HepG2 (cell line): ENCODE data around the gene ASB16. TPM values are rescaled to one million over a fixed set of nuclear protein-coding genes. Genes with fewer than 3 reads are reported as not detected.

Experiments
- ATAC-seq: fragments of 200-7000 bp; cut with Tn5 transposase; 3 replicates; pipeline ENCODE4 v1.9.1; 2020; ENCODE audit warnings: mild to moderate bottlenecking, moderate library complexity
- BruUV-seq: library from RNA; stranded (reverse); fragments of 400-500 nt; replicated peaks from 2 replicates; lab custom pipeline; 2021; lab: Mats Ljungman, UMichigan
- CTCF ChIA-PET: fragments of 300-600 bp; formaldehyde crosslinking; extraction: SDS; loops from one replicate; lab custom pipeline; 2021; ENCODE audit warnings: low total read pairs, inconsistent platforms, low intra/inter-chr PET ratio; lab: Yijun Ruan, JAX
- POLR2A ChIA-PET: fragments of 350-600 bp; sonication (Branson Sonifier 250); formaldehyde crosslinking; loops from one replicate; lab custom pipeline; 2020; ENCODE audit warnings: antibody characterized with exemption, inconsistent platforms; lab: Yijun Ruan, JAX
- DNase-seq: peaks from one replicate; pipeline ENCODE4 v3.0.0-alpha.2; 2015; ENCODE audit warnings: low spot score
- FAIRE-seq: peaks from 3 replicates; lab custom pipeline; 2011; peaks lifted over from hg19 to GRCh38; lab: Jason Lieb, UNC
- H2AFZ ChIP-seq: one replicate; pipeline ENCODE4 v1.6.1; 2011; ENCODE audit warnings: low read length, inconsistent platforms
- H3K27ac ChIP-seq: fragments of 300-600 bp; 3 replicates; pipeline ENCODE4 v1.8.0; 2011; ENCODE audit warnings: mixed run types, mild to moderate bottlenecking, mixed read lengths, low read length, inconsistent platforms; ENCODE audit not compliant: insufficient read depth; ENCODE audit errors: extremely low read length
- H3K27me3 ChIP-seq, 2 experiments: fragments of 200-600 bp in 1 of 2; 2 replicates in 1 of 2; 3 replicates in 1 of 2; pipeline versions ENCODE4 v1.6.0 to v1.8.0; 2011; ENCODE audit warnings: low read length in 2 of 2, mild to moderate bottlenecking in 2 of 2, moderate library complexity in 2 of 2, inconsistent platforms in 1 of 2; ENCODE audit not compliant: insufficient read depth in 2 of 2, control insufficient read depth in 1 of 2
- H3K36me3 ChIP-seq, 2 experiments: fragments of 200-600 bp in 1 of 2; replicated peaks in 1 of 2; 2 replicates in 1 of 2; 3 replicates in 1 of 2; pipeline versions ENCODE4 v1.5.1 to v1.8.0; 2011; ENCODE audit warnings: low read length in 2 of 2, inconsistent platforms in 1 of 2; ENCODE audit not compliant: insufficient read depth in 2 of 2, control insufficient read depth in 1 of 2
- H3K4me1 ChIP-seq: 2 replicates; pipeline ENCODE4 v1.5.1; 2012; ENCODE audit warnings: low read length, inconsistent platforms; ENCODE audit not compliant: insufficient read depth
- H3K4me2 ChIP-seq: 2 replicates; pipeline ENCODE4 v1.6.0; 2011; ENCODE audit warnings: low read depth, low read length, inconsistent platforms
- H3K4me3 ChIP-seq, 3 experiments: fragments of 200-600 bp in 1 of 3; sonication (generic), shearing (Covaris generic) in 1 of 3; replicated peaks in 1 of 3; 2 replicates each; pipeline ENCODE4 v1.5.1; 2011 to 2016; ENCODE audit warnings: low read length in 3 of 3, inconsistent platforms in 2 of 3, low read depth in 2 of 3, mild to moderate bottlenecking in 2 of 3, control low read depth in 1 of 3, mixed read lengths in 1 of 3; ENCODE audit not compliant: insufficient read depth in 1 of 3
- H3K79me2 ChIP-seq: one replicate; pipeline ENCODE4 v1.6.1; 2011; ENCODE audit warnings: low read length, inconsistent platforms; ENCODE audit not compliant: insufficient read depth
- H3K9ac ChIP-seq: 2 replicates; pipeline ENCODE4 v1.6.0; 2011; ENCODE audit warnings: mild to moderate bottlenecking, low read depth, low read length, inconsistent platforms; ENCODE audit not compliant: insufficient read depth
- H3K9me3 ChIP-seq: 2 replicates; pipeline ENCODE4 v1.5.1; 2012; ENCODE audit warnings: mild to moderate bottlenecking, low read length
- H4K20me1 ChIP-seq: 2 replicates; pipeline ENCODE4 v1.6.0; 2011; ENCODE audit warnings: inconsistent platforms, mild to moderate bottlenecking, low read length, moderate library complexity; ENCODE audit not compliant: insufficient read depth
- BCL3 ChIP-seq: sonication (generic); formaldehyde crosslinking; IDR thresholded peaks from 2 replicates; pipeline ENCODE4 v1.5.1; 2020; ENCODE audit warnings: mild to moderate bottlenecking, missing genetic modification reagents, moderate library complexity
- CEBPZ ChIP-seq: IDR thresholded peaks from 2 replicates; pipeline ENCODE4 v1.6.1; 2012; ENCODE audit warnings: low read length, improper control_type of control experiment
- ELK4 ChIP-seq: sonication (generic); formaldehyde crosslinking; IDR thresholded peaks from 2 replicates; pipeline ENCODE4 v1.9.0; 2021; ENCODE audit warnings: missing genetic modification reagents, borderline replicate concordance
- HHEX ChIP-seq: IDR thresholded peaks from 2 replicates; pipeline ENCODE4 v1.6.1; 2016; ENCODE audit warnings: control low read depth
- HOXA9 ChIP-seq: sonication (generic); formaldehyde crosslinking; IDR thresholded peaks from 2 replicates; pipeline ENCODE4 v1.8.1; 2022; ENCODE audit warnings: missing genetic modification reagents, mild to moderate bottlenecking, moderate library complexity, borderline replicate concordance
- JUN ChIP-seq: sonication (generic); formaldehyde crosslinking; IDR thresholded peaks from 2 replicates; pipeline ENCODE4 v1.4.0; 2020; ENCODE audit warnings: mild to moderate bottlenecking, missing genetic modification reagents
- LCORL ChIP-seq, 2 experiments: fragments of 450-650 bp in 1 of 2; sonication (generic) in 1 of 2; formaldehyde crosslinking in 1 of 2; IDR thresholded peaks; 2 replicates each; pipeline versions ENCODE4 v1.5.0 to v1.6.1; 2017 to 2020; ENCODE audit warnings: antibody characterized with exemption in 1 of 2, missing genetic modification reagents in 1 of 2
- MYC ChIP-seq: sonication (generic); formaldehyde crosslinking; IDR thresholded peaks from 2 replicates; pipeline ENCODE4 v1.9.0; 2021; ENCODE audit warnings: missing genetic modification reagents, borderline replicate concordance
- REL ChIP-seq: sonication (generic); formaldehyde crosslinking; conservative IDR thresholded peaks from 2 replicates; pipeline ENCODE4 v1.8.0; 2022; ENCODE audit warnings: mild to moderate bottlenecking, missing genetic modification reagents, moderate library complexity
- TRIM24 ChIP-seq: sonication (generic); formaldehyde crosslinking; IDR thresholded peaks from 2 replicates; pipeline ENCODE4 v1.8.0; 2022; ENCODE audit warnings: mild to moderate bottlenecking, missing genetic modification reagents
- ZNF460 ChIP-seq: sonication (generic); formaldehyde crosslinking; IDR thresholded peaks from 2 replicates; pipeline ENCODE4 v1.5.1; 2020; ENCODE audit warnings: missing genetic modification reagents, mild to moderate bottlenecking, borderline replicate concordance
- ZNF547 ChIP-seq: sonication (generic); formaldehyde crosslinking; IDR thresholded peaks from 2 replicates; pipeline ENCODE4 v1.5.1; 2020; ENCODE audit warnings: mild to moderate bottlenecking, missing genetic modification reagents
- ZNF580 ChIP-seq: IDR thresholded peaks from 2 replicates; pipeline ENCODE4 v1.6.1; 2016; ENCODE audit warnings: low read depth, borderline replicate concordance
- ZNF614 ChIP-seq: IDR thresholded peaks from 2 replicates; pipeline ENCODE4 v1.6.1; 2018; ENCODE audit warnings: missing biosample characterization, missing genetic modification reagents, inconsistent platforms, borderline replicate concordance
- WGBS: methylation state at CpG from one replicate; pipeline ENCODE4 v1.1.6; 2017; ENCODE audit warnings: low lambda C conversion rate; 5-methylcytosine and 5-hydroxymethylcytosine counted together
- in situ Hi-C: cut with HindIII; loops from 2 replicates; pipeline ENCODE4 v1.10.0; 2017; ENCODE audit warnings: low pct_unique_long_range_greater_than_20kb; ENCODE audit not compliant: extremely low pct_ligation_motif_present
- intact Hi-C: fragments of 100-400 bp; cut with micrococcal nuclease; formaldehyde crosslinking; loops from one replicate; pipeline ENCODE4 v1.10.0; 2022; ENCODE audit not compliant: unreplicated experiment
- polyA plus RNA-seq, 8 experiments: library from polyadenylated mRNA; depleted of rRNA in 3 of 8; stranded (reverse) in 7 of 8; unstranded in 1 of 8; fragments of >200 nt; fragmentation: Illumina TruSeq in 4 of 8; extraction: Trizol in 4 of 8; gene quantifications; 2 replicates each; pipeline versions ENCODE4 v1.2.1 to v1.2.3, GENCODE V29; 2011 to 2016; ENCODE audit warnings: low read depth in 4 of 8, missing spikeins in 1 of 8, mixed read lengths in 1 of 8; ENCODE audit not compliant: insufficient read depth in 1 of 8
- total RNA-seq, 5 experiments: library from RNA; depleted of rRNA; stranded (reverse); fragments of >200 nt; fragmentation: Illumina TruSeq; extraction: Trizol; gene quantifications; 2 replicates each; pipeline ENCODE4 v1.2.3, GENCODE V29; 2016; ENCODE audit warnings: low read depth in 1 of 5

The ASB16 gene
- total and polyA plus RNA-seq, 2 of the 13 experiments (the other 11 are each of a cell fraction or from before 2014, with no cell fraction given): 0.07 TPM; not detected in 1

DNA sequence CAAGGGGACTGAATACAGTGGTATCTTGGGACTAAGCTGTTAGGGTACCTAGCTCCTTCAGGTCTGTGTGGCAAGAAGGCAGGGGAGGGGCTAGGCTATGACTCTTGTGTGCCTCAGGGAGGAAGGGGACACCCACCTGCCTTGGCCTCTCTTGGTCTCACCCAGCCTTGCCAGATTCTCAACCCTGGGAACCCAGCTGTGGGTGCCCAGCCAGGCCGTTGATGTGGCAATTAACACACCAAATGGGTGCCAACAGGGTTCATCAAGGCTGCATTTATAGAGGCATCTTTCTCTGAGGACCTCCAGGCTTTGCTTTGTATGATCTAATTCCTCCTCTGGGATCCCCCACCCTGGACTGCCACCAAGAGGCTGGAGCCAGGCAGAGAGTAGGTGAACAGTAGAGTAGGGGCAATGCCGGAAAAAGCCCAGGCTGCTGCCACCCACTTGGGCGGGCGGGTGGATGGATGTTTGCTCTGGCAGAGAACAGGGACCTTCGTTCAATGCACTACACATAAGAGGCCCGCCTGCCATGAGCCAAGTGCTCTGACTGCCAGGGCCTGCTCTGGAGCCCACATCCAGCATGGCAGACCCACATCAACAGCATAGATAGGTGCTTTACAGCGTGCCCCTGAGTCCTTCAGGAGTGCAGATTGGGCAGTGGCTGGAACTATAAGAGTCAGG, 3.2 kb upstream of the ASB16 start:
- FAIRE-seq (no peak), DNase-seq (no peak), ATAC-seq (no peak; the same call in 2 of the 3 replicates)
- CTCF ChIA-PET: interaction anchor here (0.9 to 2.1 kb wide), 3 partner anchors 26 to 126 kb away, joined by 3 to 8 read pairs (median 4); partner anchors contain the start of gene HROB
- Histone ChIP-seq H3K4me1 (peaks cover 41% of the 10 kb centered on the region), H3K4me2 (no peak overlapping the region), H3K4me3 (no peak overlapping the region), H3K36me3 (peaks cover 0 to under 1% of the 10 kb centered on the region in 2 experiments; a peak in 1 of 5 replicates), H3K27me3 (no peaks in the 10 kb centered on the region), H3K27ac (no peak overlapping the region), H2AFZ (no peak overlapping the region), H3K9me3 (no peaks in the 10 kb centered on the region), H4K20me1 (no peaks in the 10 kb centered on the region), H3K79me2 (no peaks in the 10 kb centered on the region), H3K9ac (no peak overlapping the region)
- WGBS: 75% methylated on average over 7 of the region's 7 CpGs
- BruUV-seq: no TSS peak
- intact Hi-C loops: loop anchor here (5.0 kb wide), 1 partner anchor 45 kb away; the partner anchor contains the start of gene HDAC5
- POLR2A ChIA-PET: interaction anchor here (1.0 to 2.0 kb wide), 4 partner anchors 19 to 153 kb away, joined by 4 to 8 read pairs (median 7); partner anchors contain the start of genes LSM12, TMEM101 and TMUB2
- in situ Hi-C loops: no loop called here
- TF ChIP-seq JUN (CRISPR knock-in tag) (no peak), CEBPZ (no peak), ZNF547 (CRISPR knock-in tag) (no peak), HOXA9 (CRISPR knock-in tag) (no peak), MYC (no peak), ZNF614 (CRISPR knock-in tag) (no peak), ZNF580 (CRISPR knock-in tag) (no peak), ZNF460 (CRISPR knock-in tag) (no peak), LCORL (IDR thresholded peaks at IDR 0.05) (no peak), LCORL (CRISPR knock-in tag; IDR thresholded peaks at IDR 0.05) (no peak), BCL3 (no peak), HHEX (CRISPR knock-in tag) (no peak), TRIM24 (no peak), REL (CRISPR knock-in tag) (no peak), ELK4 (CRISPR knock-in tag) (no peak)
